H1 (cell line): ENCODE measurements around the gene PTPN3. TPM values are rescaled to one million over a fixed set of nuclear protein-coding genes. Genes with fewer than 3 reads are reported as not detected.

Source experiments
- CHD2 ChIP-seq: IDR thresholded peaks from 2 replicates; pipeline ENCODE4 v1.6.1; 2012; ENCODE audit warnings: low read length, improper control_type of control experiment
- CHD7 ChIP-seq: fragments of 300-600 bp; sonication (generic); IDR thresholded peaks from 2 replicates; pipeline ENCODE4 v1.7.1; 2012; ENCODE audit warnings: low read length, moderate library complexity, mild to moderate bottlenecking, inconsistent platforms; ENCODE audit not compliant: insufficient replicate concordance
- E2F6 ChIP-seq: IDR thresholded peaks from 2 replicates; pipeline ENCODE4 v1.6.1; 2012; ENCODE audit warnings: inconsistent platforms
- HDAC6 ChIP-seq: IDR thresholded peaks from one replicate; pipeline ENCODE4 v1.7.1; 2012; ENCODE audit warnings: low read depth, mild to moderate bottlenecking, inconsistent platforms, low read length, moderate library complexity
- JUN ChIP-seq: IDR thresholded peaks from 2 replicates; pipeline ENCODE4 v1.6.1; 2011; ENCODE audit warnings: low read depth, mild to moderate bottlenecking, improper control_type of control experiment, low read length
- KDM4A ChIP-seq: IDR thresholded peaks from one replicate; pipeline ENCODE4 v1.7.1; 2012; ENCODE audit warnings: low read depth, mild to moderate bottlenecking, moderate library complexity, low read length, inconsistent platforms; ENCODE audit not compliant: severe bottlenecking
- KDM5A ChIP-seq: fragments of 200-600 bp; IDR thresholded peaks from 2 replicates; pipeline ENCODE4 v1.7.1; 2012; ENCODE audit warnings: mild to moderate bottlenecking, low read length, inconsistent platforms, mixed read lengths
- SP1 ChIP-seq: IDR thresholded peaks from 2 replicates; pipeline ENCODE4 v1.6.1; 2011; ENCODE audit warnings: low read depth, low read length
- SP4 ChIP-seq: IDR thresholded peaks from 2 replicates; pipeline ENCODE4 v1.6.1; 2012; ENCODE audit warnings: low read length, inconsistent platforms
- TBP ChIP-seq: IDR thresholded peaks from 2 replicates; pipeline ENCODE4 v1.6.1; 2011; ENCODE audit warnings: low read depth, low read length, improper control_type of control experiment
- polyA plus RNA-seq, 7 experiments: library from polyadenylated mRNA; depleted of rRNA in 3 of 7; stranded (reverse) in 5 of 7; unstranded in 2 of 7; fragments of >200 nt in 5 of 7; fragments of 200-250 nt in 2 of 7; gene quantifications; 1 replicate in 5 of 7; 2 replicates in 1 of 7; 4 replicates in 1 of 7; pipeline versions ENCODE4 v1.2.1 to v1.2.3, GENCODE V29; 2011 to 2013; ENCODE audit warnings: missing spikeins in 2 of 7, mixed read lengths in 2 of 7
- total RNA-seq: library from RNA; stranded (reverse); fragmentation: NEBNext Ultra II Directional; extraction: Animal tissue kit (Norgen Biotek cat#: 25700); gene quantifications from 2 replicates; pipeline ENCODE4 v1.2.1, GENCODE V29; 2021

The PTPN3 gene
- total and polyA plus RNA-seq, 2 of the 8 experiments (the other 6 are each of a cell fraction or from before 2014, with no cell fraction given): 2.9 to 3.7 TPM

DNA sequence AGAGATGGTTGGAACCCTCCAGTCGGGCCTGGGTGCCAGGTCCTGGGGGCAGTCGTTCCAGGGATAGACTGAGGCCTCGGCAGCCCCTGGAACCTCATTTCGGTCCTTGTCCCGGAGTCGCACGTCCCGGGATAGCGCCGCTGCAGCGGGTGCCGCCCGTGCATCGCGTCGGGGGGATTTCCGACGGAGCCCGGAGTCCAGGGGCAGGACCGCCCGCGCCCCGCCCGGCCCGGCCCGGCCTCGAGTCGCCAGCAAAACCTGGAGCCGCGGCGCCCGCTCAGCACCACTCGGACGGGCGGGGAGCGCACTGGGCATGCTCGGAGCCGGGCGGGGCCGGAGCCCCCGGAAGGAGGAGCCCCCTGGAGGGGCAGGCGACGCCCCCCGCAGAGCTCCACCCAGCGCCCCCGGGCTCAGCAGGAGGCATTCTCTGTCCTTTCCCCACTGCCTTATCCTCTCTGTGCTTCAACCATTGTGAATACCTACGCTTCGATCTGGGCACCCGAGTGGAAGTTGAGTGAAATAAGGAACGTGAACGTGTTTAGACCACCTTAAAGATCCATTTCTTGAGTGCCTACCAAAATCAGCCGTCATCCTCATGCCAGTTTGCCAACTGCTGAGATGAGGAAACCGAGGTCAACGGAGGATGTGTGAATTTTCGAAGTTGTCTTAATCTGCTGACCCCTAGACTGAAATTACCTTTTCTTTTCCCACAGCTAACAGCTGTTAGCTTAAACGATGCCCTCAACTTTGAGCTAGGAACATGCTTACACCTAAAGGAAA lies 1.7 kb upstream of the PTPN3 start (continued):
- TF ChIP-seq KDM4A (peak; percentile 69), TBP (no peak), SP4 (no peak), CHD2 (no peak), JUN (no peak), HDAC6 (no peak), E2F6 (no peak; the same call in 1 of the 2 replicates), SP1 (peak; percentile 49; the same call in 1 of the 2 replicates), CHD7 (no peak), KDM5A (no peak)
